Stimulated activated CD4-positive, alpha-beta T cell treated with anti-CD3 and anti-CD28 coated beads, Interleukin-4, amount 100 ng/mL, for 1 hour (primary cell): Measurements from ENCODE around the gene CDKAL1.
"Not testable (repeated sequence)": the region's sequence is repeated elsewhere in the genome, so short reads cannot be mapped to it uniquely, and the experiment has no call there.

Source experiments
- DNase-seq: peaks from one replicate; pipeline ENCODE4 v3.0.0-alpha.2; 2020

The CDKAL1 gene

GRCh38 chr6:20644667-20645370 is 110.6 kb downstream of the CDKAL1 start:
- DNase-seq, result no peak

DNA sequence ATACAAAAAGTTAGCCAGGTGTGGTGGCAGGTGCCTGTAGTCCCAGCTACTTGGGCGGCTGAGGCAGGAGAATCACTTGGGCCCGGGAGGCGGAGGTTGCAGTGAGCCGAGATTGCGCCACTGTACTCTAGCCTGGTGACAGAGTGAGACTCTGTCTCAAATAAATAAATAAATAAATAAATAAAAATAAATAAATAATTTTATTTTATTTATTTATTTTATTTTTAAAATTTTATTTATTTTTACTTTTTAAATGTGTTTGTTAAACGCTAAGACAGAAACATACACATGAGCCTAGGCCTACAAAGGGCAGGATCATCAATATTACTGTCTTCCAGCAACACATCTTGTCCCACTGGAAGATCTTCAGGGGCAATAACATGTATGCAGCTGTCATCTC is 111.3 kb downstream of the CDKAL1 start:
- not testable (repeated sequence) for DNase-seq

GRCh38 chr6:20647585-20647984 is 113.3 kb downstream of the CDKAL1 start:
- DNase-seq, result no peak

DNA sequence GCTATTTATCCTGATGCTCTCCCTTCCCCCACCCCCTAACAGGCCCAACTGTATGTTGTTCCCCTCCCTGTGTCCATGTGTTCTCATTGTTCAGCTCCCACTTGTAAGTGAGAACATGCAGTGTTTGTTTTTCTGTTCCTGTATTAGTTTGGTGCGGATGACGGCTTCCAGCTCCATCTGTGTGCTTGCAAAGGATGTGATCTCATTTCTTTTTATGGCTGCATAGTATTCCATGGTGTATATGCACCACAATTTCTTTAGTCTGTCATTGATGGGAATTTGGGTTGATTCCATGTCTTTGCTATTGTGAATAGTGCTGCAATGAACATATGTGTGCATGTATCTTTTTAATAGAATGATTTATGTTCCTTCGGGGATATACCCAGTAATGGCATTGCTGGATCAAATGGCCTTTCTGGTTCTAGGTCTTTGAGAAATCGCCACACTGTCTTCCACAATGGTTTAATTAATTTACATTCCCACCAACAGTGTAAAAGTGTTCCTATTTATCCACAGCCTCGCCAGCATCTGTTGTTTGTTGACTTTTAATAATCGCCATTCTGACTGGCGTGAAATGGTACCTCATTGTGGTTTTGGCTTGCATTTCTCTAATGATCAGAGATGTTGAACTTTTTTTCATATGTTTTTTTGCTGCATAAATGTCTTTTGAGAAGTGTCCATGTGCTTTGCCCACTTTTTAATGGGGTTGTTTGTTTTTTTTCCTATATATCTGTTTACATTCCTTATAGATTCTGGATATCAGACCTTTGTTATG is 115.6 kb downstream of the CDKAL1 start:
- not testable (repeated sequence) for DNase-seq

- no peak for DNase-seq
Measured at GRCh38 chr6:20652299-20653084, 118.2 kb downstream of the CDKAL1 start.

- no peak for DNase-seq
Measured at GRCh38 chr6:20653085-20653479, 118.8 kb downstream of the CDKAL1 start.

DNA sequence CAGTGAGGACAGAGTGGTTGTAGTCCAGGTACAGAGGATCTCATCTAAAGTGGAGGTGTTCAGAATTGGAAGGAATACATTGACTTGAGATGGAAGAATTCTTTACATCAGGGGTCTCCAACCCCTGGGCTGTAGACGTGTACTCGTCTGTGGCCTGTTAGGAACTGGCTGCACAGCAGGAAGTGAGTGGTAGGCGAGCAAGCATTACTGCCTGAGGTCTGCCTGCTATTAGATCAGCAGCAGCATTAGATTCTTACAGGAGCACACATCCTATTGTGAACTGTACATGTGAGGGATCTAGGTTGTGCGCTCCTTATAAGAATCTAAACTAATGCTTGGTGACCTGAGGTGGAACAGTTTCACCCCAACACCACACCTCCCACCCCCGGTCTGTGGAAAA is 121.1 kb downstream of the CDKAL1 start:
- no peak for DNase-seq

DNA sequence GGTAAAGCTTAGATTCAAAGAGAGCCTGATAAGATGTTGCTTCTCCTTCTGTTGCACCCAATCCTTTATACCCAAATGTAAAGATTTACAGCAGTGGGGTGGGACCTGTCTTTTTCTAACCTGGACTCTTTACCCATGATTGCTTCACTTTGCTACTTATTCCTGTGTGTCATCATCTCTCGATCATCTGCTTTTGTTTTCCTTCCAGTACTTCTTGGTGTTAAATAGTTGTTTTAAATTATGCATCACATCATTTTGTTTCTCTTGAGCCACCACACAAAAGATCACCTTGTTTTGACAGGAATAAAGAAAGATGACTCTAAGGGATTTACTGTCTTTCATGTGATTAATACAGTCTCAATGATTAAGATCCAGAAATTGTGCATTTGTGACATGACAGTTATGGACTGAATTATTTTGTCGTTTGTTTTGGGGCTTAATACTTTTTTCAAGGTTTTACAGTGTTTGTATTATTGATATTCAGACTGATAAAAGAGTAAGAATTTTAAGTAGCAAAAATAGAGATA is 123.1 kb downstream of the CDKAL1 start:
- DNase-seq, result no peak

DNA sequence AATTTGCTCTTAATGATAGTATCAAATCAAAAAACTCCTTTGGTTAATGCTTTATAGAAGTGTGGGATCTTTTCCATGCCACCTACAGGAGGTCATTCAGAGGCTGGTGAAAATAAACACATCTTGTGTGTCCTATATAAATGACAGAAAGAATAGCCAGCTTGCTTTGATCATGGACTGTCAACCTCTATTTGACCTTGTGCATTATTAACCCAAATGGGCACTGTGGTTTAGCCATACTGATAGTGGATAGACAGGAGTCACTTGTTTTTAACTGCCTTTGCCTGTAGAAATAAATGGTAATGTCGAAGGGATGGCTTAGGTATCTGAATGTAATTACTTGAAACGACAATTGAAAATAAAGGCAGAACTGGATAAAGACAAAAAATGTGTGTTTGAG is 123.8 kb downstream of the CDKAL1 start:
- no peak for DNase-seq

- no peak for DNase-seq
Measured at GRCh38 chr6:20658516-20658915, 124.3 kb downstream of the CDKAL1 start.

- DNase-seq, result no peak
Measured at GRCh38 chr6:20660534-20660933, 126.3 kb downstream of the CDKAL1 start.

DNA sequence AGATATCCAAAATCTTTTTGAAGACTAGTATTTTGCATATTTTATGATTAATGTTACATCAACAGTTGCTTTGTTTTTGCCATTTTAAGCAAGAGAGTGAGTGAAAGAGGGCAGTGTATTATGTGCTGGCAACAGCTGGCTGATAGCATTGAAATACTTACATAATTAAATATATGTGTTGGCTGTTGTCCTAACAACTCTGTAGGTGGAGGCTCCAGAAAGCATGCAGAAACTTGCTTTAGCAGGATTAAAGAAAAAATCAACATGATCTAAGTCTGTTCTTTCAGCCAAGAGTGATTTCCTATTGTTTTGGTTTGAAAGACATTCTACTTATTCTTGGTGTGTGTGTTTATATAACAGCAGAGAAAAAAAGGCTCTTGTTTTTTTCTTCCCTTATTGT is 127.5 kb downstream of the CDKAL1 start:
- no peak for DNase-seq

DNA sequence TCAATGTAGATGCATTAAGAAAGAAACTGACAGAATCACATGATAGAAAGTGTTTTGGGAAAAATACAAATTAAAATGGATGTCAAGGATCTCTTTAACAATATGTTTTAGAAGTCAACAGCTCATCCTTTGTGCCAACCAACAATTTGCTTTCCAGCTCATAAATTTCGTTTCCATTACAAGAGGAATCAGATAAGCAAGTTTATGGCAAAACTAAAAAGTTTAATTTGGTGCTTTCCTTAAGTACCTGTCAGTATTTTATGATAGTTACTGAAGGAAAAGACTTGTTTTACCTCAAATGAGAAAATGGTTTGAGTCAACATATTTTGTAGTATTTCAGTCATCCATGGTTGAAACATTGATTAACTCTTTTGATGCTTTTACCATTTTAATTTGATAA is 130.0 kb downstream of the CDKAL1 start:
- DNase-seq, result no peak

DNA sequence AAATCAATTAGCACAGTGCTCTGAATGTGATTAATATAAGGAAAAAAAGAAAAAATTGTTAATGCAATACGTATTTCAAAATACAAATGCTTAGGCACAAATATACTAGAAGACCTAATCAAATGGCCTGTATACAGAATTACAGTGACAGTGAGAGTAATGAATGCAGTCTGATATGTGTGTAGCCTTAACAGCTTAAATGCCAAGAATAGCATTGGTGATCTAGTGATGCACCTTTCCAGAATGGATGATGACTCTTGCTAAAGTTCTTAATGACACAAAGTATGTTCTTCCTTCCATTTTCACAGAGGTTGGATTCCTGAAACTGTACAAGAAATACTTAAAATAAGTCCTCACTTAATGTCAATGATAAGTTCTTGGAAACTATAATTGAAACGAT is 131.0 kb downstream of the CDKAL1 start:
- DNase-seq, result no peak

DNA sequence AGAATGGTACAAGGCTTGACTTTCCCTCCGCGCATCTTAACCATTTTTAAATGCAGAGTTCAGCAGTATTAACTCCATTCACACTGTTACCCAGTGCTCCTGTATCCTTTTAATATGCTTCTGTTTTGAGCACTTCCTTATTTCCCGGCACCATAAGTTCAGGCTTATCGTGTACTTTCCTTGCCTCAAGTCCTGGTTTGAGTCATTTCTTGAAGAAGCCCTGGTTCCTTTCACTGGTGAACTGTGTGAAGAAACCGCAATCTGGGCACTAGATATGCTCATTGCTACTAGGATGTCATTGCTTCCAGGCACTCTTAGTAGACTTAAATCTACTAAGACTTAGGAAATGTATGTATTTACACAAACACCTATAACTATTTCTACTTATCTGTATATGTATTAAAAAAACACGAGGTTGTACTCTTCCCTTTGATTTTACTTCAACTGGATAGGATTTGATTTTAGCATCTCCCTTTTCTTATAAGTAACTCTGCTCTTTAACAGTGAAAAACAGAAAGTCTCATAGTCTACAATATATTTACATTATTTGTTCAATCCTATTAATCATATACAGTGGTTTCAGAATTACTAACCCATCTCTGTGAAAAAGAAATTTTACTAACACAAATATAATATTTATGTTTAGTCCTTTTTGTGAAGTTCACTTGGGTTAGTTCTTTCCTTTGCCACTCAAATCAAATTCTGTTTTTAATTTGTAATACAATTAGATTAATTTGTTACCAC is 135.5 kb downstream of the CDKAL1 start:
- DNase-seq, result no peak

GRCh38 chr6:20670750-20671149 is 136.5 kb downstream of the CDKAL1 start:
- no peak for DNase-seq

GRCh38 chr6:20672038-20672437 is 137.8 kb downstream of the CDKAL1 start:
- DNase-seq, result no peak

DNA sequence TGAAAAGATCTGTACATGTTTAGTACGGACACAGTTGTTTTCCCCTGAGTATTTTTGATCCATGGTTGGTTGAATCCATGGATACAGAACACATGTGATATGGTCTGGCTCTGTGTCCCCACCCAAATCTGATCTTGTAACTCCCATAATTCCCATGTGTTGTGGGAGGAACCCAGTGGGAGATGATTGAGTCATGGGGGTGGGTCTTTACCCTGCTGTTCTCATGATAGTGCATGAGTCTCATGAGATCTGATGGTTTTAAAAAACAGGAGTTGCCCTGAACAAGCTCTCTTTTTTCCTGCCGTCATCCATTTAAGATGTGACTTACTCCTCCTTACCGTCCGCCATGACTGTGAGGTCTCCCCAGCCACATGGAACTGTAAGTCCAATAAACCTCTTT is 139.2 kb downstream of the CDKAL1 start:
- no peak for DNase-seq

DNA sequence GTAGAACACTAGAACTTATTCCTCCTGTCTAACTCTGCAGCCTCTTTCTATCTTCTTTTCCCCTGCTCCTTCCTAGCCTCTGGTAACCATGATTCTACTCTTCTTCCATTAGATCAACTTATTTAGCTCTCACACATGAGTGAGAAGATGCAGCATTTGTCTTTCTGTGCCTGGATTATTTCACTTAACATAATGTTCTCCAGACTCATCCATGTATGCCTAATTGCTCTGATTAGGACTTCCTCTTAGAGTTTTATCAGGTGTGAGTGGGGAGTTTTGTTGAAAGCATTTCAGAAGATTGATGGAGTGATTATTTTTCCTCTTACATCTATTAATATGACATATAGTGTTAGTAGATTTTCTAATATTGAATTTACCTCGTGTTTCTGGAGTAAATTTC is 140.4 kb downstream of the CDKAL1 start:
- DNase-seq, result no peak

DNA sequence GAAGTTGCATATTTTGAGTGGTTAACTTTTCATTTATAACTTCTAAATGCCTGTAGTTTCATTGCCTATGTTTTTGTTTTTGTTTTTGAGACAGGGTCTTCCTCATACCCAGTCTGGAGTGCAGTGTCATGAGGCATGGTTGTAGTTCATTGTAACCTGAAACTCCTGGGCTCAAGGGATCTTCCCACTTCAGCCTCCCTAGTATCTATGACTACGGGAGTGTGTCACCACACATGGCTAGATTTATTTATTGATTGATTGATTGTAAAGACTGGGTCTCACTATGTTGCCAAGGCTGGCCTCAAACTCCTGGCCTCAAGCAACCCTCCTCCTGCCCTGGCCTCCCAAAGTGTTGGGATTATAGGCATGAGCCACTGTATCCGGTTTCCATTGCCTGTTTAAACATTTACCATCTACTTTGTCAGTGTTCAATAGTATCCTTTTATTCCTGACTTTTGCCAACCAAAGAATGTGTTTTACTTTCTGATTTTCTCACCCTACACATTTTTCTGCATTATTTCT is 144.6 kb downstream of the CDKAL1 start:
- no peak for DNase-seq

- DNase-seq, result no peak
Measured at GRCh38 chr6:20680697-20681165, 146.5 kb downstream of the CDKAL1 start.

- no peak for DNase-seq
Measured at GRCh38 chr6:20681243-20681684, 147.0 kb downstream of the CDKAL1 start.
